ENCODE measurements around the gene CDH23. TPM values are rescaled to one million over a fixed set of nuclear protein-coding genes. Genes with fewer than 3 reads are reported as not detected.

CDH23 gene
- polyA plus RNA-seq, 1 donor from 2014 or later, result 6.6 TPM

- H3K79me2 ChIP-seq (replicated peaks; ENCODE audit: insufficient read depth, low read length), result no peaks in the 10 kb centered on the region
- no peak overlapping the region for H3K4me3 ChIP-seq (ENCODE audit: low read length)
- no peak overlapping the region for H3K4me2 ChIP-seq (ENCODE audit: low read length)
- no peaks in the 10 kb centered on the region for H3K9me3 ChIP-seq (ENCODE audit: low read length)
- H3K27me3 ChIP-seq (ENCODE audit: insufficient read depth, low read depth, low read length), result peaks cover 32% of the 10 kb centered on the region
- no peak overlapping the region for H2AFZ ChIP-seq (ENCODE audit: low read depth, low read length)
- H3K9ac ChIP-seq (ENCODE audit: low read length), result no peak overlapping the region
- H3K36me3 ChIP-seq (ENCODE audit: insufficient read depth, low read length), result no peaks in the 10 kb centered on the region
- H4K20me1 ChIP-seq (ENCODE audit: insufficient read depth), result no peaks in the 10 kb centered on the region
- H3F3A ChIP-seq (ENCODE audit: insufficient read depth, low read length, poor library complexity, severe bottlenecking), result no peaks in the 10 kb centered on the region
- H3K27ac ChIP-seq (ENCODE audit: low read length), result no peak overlapping the region
- no peaks in the 10 kb centered on the region for H3K9me2 ChIP-seq (ENCODE audit: insufficient read depth, low read length)
- no peak for TF ChIP-seq MXI1 (conservative IDR thresholded peaks at IDR 0.05; ENCODE audit: poor library complexity, severe bottlenecking)
- no peak for TF ChIP-seq EZH2 (IDR thresholded peaks at IDR 0.05; ENCODE audit: borderline replicate concordance, insufficient read depth, low read length, poor library complexity, severe bottlenecking)
- TF ChIP-seq RAD21 (conservative IDR thresholded peaks at IDR 0.05), result no peak
- no peak for TF ChIP-seq CTCF (IDR thresholded peaks at IDR 0.05; ENCODE audit: poor library complexity, severe bottlenecking)
- no peak for TF ChIP-seq EP300 (conservative IDR thresholded peaks at IDR 0.05; ENCODE audit: poor library complexity, severe bottlenecking)
- no peak for TF ChIP-seq REST (IDR thresholded peaks at IDR 0.05; ENCODE audit: borderline replicate concordance)
- no peak for TF ChIP-seq TAF1 (IDR thresholded peaks at IDR 0.05; ENCODE audit: low read depth)
- no peak for TF ChIP-seq SMC3 (conservative IDR thresholded peaks at IDR 0.05; ENCODE audit: poor library complexity)
- no peak for TF ChIP-seq POLR2AphosphoS5 (IDR thresholded peaks at IDR 0.05)
These were observed 1.1 kb upstream of the CDH23 start for GRCh38 chr10:71395621-71396020.

GRCh38 chr10:71396084-71396710 lies 523 bp upstream of the CDH23 start:
- Histone ChIP-seq H3F3A (ENCODE audit: insufficient read depth, low read length, poor library complexity, severe bottlenecking) (no peaks in the 10 kb centered on the region), H3K4me2 (ENCODE audit: low read length) (no peak overlapping the region), H4K20me1 (ENCODE audit: insufficient read depth) (no peaks in the 10 kb centered on the region), H2AFZ (ENCODE audit: low read depth, low read length) (no peak overlapping the region), H3K9ac (ENCODE audit: low read length) (peak overlapping the region; percentile 52), H3K4me3 (ENCODE audit: low read length) (peak overlapping the region; percentile 71), H3K9me3 (ENCODE audit: low read length) (no peaks in the 10 kb centered on the region), H3K9me2 (ENCODE audit: insufficient read depth, low read length) (no peaks in the 10 kb centered on the region), H3K79me2 (replicated peaks; ENCODE audit: insufficient read depth, low read length) (no peaks in the 10 kb centered on the region), H3K27ac (ENCODE audit: low read length) (no peak overlapping the region), H3K27me3 (ENCODE audit: insufficient read depth, low read depth, low read length) (peaks cover 32% of the 10 kb centered on the region), H3K36me3 (ENCODE audit: insufficient read depth, low read length) (no peaks in the 10 kb centered on the region)
- no peak for TF ChIP-seq TAF1 (IDR thresholded peaks at IDR 0.05; ENCODE audit: low read depth)
- TF ChIP-seq MXI1 (conservative IDR thresholded peaks at IDR 0.05; ENCODE audit: poor library complexity, severe bottlenecking), result peak; percentile 6
- peak; percentile 99 for TF ChIP-seq SMC3 (conservative IDR thresholded peaks at IDR 0.05; ENCODE audit: poor library complexity)
- TF ChIP-seq REST (IDR thresholded peaks at IDR 0.05; ENCODE audit: borderline replicate concordance), result no peak
- TF ChIP-seq POLR2AphosphoS5 (IDR thresholded peaks at IDR 0.05), result no peak
- TF ChIP-seq RAD21 (conservative IDR thresholded peaks at IDR 0.05), result peak; percentile 99
- TF ChIP-seq CTCF (IDR thresholded peaks at IDR 0.05; ENCODE audit: poor library complexity, severe bottlenecking), result peak; percentile 94
- no peak for TF ChIP-seq EZH2 (IDR thresholded peaks at IDR 0.05; ENCODE audit: borderline replicate concordance, insufficient read depth, low read length, poor library complexity, severe bottlenecking)
- no peak for TF ChIP-seq EP300 (conservative IDR thresholded peaks at IDR 0.05; ENCODE audit: poor library complexity, severe bottlenecking)

Data from neural cell (in vitro differentiated cells).